HG03575 (cell line): ENCODE results near the gene MOB2.

Experiments used
- ATAC-seq: cut with Tn5 transposase; IDR thresholded peaks from one replicate; pipeline ENCODE4 v1.9.1; 2021; ENCODE audit not compliant: unreplicated experiment, insufficient number of reproducible peaks, low FRiP score; ENCODE audit errors: extremely low read depth

The MOB2 gene

GRCh38 chr11:1493650-1494244 is 7.2 kb upstream of the MOB2 start:
- ATAC-seq = no peak

DNA sequence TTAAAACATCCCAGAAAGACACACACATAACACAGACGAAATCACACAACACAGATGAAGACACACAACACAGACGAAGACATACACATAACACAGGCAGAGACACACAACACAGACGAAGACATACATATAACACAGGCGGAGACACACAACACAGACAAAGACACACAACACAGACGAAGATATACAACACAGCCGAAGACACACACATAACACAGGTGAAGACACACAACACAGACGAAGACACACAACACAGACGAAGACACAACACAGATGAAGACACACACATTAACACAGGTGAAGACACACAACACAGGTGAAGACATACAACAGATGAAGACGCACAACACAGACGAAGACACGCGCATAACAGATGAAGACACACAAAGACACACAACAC is 4.8 kb upstream of the MOB2 start:
- ATAC-seq = no peak

GRCh38 chr11:1490651-1491050 is 4.1 kb upstream of the MOB2 start:
- no peak for ATAC-seq

GRCh38 chr11:1488575-1489180 is 2.1 kb upstream of the MOB2 start:
- no peak for ATAC-seq

- no peak for ATAC-seq
Measured at GRCh38 chr11:1487851-1488574, 1.4 kb upstream of the MOB2 start.

DNA sequence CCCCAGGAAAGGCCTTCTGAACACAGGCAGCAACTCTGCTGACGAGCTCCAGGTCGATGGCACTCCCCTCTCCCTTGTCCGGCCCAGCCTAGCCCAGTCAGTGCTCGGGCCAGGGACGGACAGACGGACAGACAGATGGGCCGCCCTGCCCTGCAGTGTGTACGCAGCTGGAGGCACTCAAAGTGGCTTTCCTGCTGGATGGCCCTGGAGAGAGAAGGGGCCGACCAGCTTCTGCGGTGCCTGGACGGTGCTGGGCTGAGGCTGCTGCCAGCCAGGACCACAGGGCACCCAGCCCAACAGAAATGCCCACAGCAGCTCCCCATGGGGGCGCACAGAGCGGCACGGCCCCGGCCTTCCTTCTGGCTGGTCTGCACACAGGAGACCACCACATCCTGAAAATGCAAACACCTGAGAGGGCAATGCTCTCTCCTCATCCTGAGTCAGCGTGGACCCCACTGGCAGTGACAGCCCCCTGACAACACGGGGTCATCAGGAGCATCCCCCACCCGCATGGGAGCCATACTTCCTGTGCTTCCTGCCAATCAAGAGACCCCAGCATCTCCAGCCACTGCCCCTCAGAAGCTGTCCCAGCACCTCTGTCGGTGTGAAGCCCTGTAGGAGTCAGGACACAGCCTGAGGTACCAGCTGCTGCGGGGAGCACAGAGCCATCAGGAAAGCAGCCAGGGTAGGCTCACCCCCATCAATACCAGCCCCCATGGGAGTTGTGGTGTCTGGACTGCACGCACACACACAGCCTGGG is 692 bp upstream of the MOB2 start:
- ATAC-seq = no peak

DNA sequence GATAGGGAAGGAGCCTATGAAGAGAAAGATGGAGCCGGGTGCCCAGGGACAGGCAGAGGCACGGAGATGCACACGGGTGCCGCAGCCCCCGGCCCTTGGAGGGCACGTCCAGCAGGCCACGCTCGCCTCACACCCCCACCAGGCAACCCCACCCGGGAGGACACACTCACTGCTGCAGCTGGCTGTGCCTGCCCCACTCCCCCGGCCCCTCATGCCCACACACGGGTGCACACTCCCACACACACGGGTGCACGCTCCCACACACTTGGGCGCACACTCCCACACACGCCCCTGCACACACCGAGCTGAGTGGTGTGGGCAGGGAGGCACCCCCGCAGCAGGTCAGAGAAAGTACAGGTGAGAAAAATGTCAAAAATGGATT is 1.1 kb downstream of the MOB2 start:
- no peak for ATAC-seq

GRCh38 chr11:1484695-1485503 is 1.7 kb downstream of the MOB2 start:
- no peak for ATAC-seq

DNA sequence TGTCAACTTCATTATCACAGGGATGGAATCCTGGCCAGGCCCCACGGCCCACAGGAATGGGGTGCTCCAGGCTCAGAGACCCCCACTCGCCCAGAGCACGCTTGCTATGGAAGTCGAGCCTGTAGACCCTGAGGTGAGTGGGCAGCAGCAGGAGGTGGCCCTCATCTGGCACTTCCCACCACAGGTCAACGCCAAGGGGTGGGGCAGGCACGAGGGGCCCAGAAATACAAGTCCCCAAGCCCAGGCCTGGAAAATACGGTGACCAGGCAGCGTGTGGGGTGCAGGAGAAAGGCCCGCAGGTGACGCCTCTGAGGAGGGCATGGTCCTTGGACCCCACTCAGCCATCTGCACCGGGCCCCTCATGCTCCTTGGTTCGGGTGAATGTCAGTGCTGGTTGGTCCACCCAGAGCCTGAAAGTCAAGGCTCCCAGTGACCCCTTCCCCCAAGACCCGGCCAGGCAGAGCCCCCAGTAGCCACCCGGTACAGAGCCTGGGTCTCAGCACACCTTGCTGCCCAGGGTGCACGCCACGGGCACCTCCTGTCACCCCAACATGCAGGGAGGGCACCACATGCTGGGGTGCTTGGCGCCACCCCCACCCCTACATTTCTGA is 2.4 kb downstream of the MOB2 start:
- no peak for ATAC-seq

DNA sequence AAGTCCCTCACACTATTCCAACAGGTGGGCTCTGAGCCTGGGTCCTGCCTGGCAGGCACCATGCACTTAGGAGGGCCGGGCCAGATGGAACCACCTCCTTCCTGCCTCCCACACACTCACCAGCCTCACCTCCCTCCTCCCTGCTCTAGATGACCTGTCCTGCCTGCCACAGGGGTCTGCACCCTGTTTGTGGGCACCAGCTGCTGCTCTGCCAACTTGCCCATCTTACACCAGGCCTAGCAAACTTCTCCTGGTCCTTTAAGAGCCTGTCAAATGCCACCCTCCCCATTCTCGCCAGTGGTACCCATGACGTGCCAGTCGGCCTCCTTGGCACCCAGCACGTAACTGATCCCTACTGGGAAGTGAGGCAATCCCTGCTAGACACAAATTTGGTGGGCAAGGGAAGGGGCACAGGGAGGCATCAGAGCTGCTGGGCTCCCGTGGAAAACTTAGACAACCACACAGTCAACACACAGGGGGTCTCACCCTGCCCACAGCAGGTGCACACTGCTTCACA is 3.1 kb downstream of the MOB2 start:
- ATAC-seq = no peak

- no peak for ATAC-seq
Measured at GRCh38 chr11:1482581-1483444, 3.8 kb downstream of the MOB2 start.

DNA sequence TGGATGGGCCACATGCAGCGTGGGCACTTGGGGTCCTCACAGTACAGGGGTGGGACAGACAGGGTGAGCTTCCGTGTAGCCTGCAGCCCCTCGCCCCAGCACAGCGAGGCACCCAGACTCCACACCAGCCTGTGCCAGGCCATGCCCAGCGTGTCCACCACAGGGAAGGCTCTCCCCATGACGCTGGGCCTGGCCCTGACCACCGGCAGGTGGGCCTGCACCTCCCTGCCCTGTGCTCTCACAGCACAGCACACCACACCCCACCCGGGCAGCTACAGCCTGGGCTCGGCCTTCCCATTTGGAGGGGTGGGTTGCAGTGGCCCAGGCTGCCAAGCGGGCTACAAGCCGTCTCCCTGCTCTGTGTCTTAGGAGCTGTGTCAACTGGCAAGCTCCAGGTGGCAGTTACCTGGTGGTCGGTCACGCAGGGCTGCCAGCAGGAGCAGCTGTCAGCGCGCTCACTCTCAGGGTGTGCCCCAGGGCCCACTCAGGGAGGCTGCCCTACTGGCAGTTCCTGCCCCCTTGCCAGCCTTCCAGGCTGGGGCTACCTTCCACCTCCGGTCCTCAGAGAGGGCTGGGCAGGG is 4.6 kb downstream of the MOB2 start:
- no peak for ATAC-seq

GRCh38 chr11:1481483-1481825 is 5.1 kb downstream of the MOB2 start:
- ATAC-seq = no peak

GRCh38 chr11:1480555-1481482 is 5.8 kb downstream of the MOB2 start:
- ATAC-seq = no peak

DNA sequence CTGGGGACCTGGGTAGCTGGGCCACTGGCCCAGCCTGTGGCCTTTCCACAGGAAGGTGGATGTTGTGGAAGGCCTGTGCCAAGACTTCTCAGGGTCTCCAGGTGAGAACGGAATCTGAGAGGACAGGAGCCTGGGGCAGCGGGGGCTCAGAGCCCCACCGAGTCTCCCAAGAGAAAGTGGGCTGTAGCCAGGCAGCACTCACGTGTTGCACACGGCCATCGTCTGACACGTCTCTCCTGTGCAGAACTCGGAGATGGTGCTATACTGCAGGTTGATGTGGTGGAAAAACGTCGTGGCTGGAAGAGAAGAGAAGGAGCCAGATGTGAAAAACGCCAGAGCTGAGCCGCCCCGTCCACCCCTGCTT is 6.4 kb downstream of the MOB2 start:
- no peak for ATAC-seq

DNA sequence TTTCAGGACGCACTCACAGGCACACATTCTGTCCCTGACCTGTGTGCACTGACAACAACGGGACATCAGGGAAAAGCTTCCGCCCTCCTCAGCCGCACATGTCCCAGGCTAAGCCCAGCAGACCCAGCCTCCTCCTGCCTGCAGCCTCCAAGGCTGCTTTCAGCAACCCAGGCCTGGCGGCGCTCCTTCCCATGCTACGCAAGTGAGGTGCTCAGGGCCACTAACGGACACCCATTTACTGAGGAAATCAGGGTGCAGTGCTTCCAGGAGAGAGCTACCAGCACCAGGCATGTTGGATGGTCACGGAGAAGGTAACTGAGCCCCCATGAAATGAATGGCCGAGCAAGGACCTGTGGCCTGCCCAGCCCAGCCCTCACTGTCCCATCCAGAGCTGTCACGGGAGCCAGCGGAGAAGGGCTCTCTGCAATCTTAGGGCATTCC is 6.9 kb downstream of the MOB2 start:
- ATAC-seq = no peak
